Activated naive CD8-positive, alpha-beta T cell treated with anti-CD3 and anti-CD28 coated beads, Interleukin-2, amount 50 U/mL, for 24 hours (primary cell): ENCODE measurements around the gene ARMH3.

Source experiments
- ATAC-seq: fragments of 150-1000 bp; cut with Tn5 transposase; one replicate; pipeline ENCODE4 v1.10.0; 2021
- DNase-seq: peaks from one replicate; pipeline ENCODE4 v3.0.0; 2021
- H3K27ac Mint-ChIP-seq: one replicate; pipeline ENCODE4 v1.8.0; 2021; ENCODE audit warnings: mild to moderate bottlenecking, mixed read lengths
- H3K27me3 Mint-ChIP-seq: one replicate; pipeline ENCODE4 v1.8.0; 2021; ENCODE audit warnings: mixed read lengths
- H3K36me3 Mint-ChIP-seq: one replicate; pipeline ENCODE4 v1.8.0; 2021; ENCODE audit warnings: low read depth, mixed read lengths
- H3K4me1 Mint-ChIP-seq: one replicate; pipeline ENCODE4 v1.8.0; 2021; ENCODE audit warnings: mixed read lengths
- H3K4me3 Mint-ChIP-seq: one replicate; pipeline ENCODE4 v1.8.0; 2021; ENCODE audit warnings: mild to moderate bottlenecking, moderate library complexity, mixed read lengths
- H3K9me3 Mint-ChIP-seq: one replicate; pipeline ENCODE4 v1.8.0; 2021; ENCODE audit warnings: mixed read lengths

Gene ARMH3, protein sequence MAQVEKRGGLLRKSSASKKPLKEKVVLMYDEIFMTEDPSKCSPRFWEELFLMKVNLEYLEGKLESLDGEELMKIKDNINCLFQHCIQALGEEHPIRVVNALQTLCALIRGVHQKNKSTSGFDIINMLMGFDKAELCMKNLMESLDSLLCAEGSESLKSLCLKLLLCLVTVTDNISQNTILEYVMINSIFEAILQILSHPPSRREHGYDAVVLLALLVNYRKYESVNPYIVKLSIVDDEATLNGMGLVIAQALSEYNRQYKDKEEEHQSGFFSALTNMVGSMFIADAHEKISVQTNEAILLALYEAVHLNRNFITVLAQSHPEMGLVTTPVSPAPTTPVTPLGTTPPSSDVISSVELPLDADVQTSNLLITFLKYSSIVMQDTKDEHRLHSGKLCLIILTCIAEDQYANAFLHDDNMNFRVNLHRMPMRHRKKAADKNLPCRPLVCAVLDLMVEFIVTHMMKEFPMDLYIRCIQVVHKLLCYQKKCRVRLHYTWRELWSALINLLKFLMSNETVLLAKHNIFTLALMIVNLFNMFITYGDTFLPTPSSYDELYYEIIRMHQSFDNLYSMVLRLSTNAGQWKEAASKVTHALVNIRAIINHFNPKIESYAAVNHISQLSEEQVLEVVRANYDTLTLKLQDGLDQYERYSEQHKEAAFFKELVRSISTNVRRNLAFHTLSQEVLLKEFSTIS

DNA sequence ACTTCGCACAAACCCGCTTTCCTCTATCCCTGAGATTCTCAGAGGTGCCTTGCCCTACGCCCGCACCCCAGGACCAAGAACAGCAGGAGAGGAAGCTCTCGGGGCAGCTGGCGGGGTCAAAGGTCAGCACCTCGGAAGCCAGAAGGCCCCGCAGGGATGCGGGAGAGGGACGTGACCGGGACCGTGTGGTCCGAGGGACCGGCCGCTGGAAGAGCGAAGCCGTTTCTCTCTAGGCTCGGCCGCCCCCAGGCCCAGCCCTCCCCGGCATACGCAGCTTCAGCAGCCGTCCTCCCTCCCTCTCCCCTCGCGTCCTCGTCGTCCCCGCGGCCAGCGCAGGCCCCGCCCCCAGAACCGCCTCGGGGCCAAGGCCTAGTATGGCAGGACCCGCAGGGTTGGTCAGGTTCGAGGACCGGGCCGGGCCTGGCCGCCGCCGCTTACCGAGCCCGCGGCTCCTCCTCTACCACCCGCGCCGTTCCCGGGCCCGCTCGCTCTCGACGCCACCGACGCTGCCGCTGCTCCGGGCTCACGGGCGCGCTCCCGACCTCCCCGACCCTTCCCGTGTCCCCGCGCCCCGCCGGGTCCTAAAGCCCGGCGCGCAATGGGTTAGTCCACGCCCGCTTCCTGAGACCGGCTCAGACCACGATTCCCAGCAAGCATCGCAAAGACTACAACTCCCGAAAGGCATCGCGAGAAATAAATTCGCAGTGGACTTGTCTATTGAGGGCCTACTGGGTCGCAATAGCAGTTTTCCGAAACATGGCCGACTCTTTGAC lies at the start of gene ARMH3:
Gene ARMH3 (minus strand): TSS at position 527 of the 773 bp plus-strand sequence. CDS start 16,059 bp downstream, outside the sequence.
- H3K36me3 Mint-ChIP-seq, result peaks cover 2% of the 10 kb centered on the region
- peak; percentile 99 for ATAC-seq
- peak within 1 kb of the TSS; percentile 87 for H3K27ac Mint-ChIP-seq
- H3K27me3 Mint-ChIP-seq, result no peaks in the 10 kb centered on the region
- DNase-seq, result peak; percentile 89
- H3K4me3 Mint-ChIP-seq, result peak within 1 kb of the TSS; percentile 94
- H3K4me1 Mint-ChIP-seq, result peaks cover 48% of the 10 kb centered on the region
- H3K9me3 Mint-ChIP-seq, result no peaks in the 10 kb centered on the region

DNA sequence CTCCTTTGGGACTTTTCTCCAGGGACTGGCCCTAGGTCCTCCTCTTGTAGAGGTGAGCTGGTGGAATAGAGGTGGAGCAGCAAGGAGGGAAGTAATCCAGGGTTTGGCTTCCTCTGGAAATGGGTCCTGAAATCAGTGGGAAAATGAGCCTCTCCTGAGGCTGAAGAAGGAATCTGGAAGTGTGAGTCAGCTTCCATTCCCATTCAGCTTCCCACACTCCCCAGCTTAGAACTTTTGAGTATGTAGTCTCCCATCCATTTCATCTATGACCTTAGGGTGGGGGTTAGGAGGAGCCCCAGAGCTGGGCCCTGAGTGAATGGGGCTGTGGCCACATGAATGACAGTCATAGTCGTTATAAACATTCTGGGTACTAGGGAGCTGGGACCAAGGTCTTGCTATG lies 46.4 kb upstream of the ARMH3 start:
- H3K27ac Mint-ChIP-seq, result no peak overlapping the region
- H3K4me1 Mint-ChIP-seq, result peaks cover 12% of the 10 kb centered on the region
- no peaks in the 10 kb centered on the region for H3K9me3 Mint-ChIP-seq
- DNase-seq (no peak), ATAC-seq (no peak)
- peaks cover 14% of the 10 kb centered on the region for H3K36me3 Mint-ChIP-seq
- no peak overlapping the region for H3K4me3 Mint-ChIP-seq
- H3K27me3 Mint-ChIP-seq, result no peaks in the 10 kb centered on the region

DNA sequence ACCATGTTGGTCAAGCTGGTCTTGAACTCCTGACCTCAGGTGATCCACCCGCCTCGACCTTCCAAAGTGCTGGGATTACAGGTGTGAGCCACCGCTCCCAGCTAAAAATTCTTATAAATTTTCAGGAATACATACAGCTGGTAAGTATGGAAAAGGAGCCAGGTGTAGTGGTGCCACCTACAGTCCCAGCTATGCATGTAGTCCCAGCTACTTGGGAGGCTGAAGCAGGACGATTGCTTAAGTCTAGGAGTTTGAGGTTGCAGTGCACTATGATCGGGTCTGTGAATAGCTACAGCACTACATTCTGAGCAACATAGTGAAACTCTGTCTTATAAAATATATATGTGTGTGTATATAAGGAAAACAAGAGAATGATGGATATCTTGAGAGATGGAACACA lies 45.2 kb upstream of the ARMH3 start:
- no peak overlapping the region for H3K4me3 Mint-ChIP-seq

DNA sequence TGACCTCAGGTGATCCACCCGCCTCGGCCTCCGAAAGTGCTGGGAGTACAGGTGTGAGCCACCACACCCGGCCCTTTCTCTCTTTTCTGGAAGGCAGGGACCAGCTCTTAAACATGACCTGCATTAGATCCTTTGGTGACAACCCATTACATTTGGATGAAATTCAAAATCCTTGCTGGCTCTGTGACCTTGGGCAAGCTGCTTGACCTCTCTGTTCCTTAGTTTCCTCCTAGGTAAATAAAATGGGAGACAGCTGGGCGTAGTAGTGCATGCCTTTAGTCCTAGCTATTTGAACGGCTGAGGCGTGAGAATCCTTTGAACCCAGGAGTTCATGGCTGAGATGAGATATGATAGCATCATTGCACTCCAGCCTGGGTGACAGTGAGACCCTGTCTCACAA lies 40.5 kb upstream of the ARMH3 start:
- peaks cover 6% of the 10 kb centered on the region for H3K36me3 Mint-ChIP-seq
- no peak overlapping the region for H3K27ac Mint-ChIP-seq
- H3K4me3 Mint-ChIP-seq, result no peak overlapping the region
- H3K4me1 Mint-ChIP-seq, result no peaks in the 10 kb centered on the region
- no peak for ATAC-seq
- no peaks in the 10 kb centered on the region for H3K27me3 Mint-ChIP-seq
- DNase-seq, result no peak
- no peaks in the 10 kb centered on the region for H3K9me3 Mint-ChIP-seq

More for the DNA sequence above, 45.2 kb upstream of the ARMH3 start:
- peaks cover 11% of the 10 kb centered on the region for H3K4me1 Mint-ChIP-seq
- no peak for ATAC-seq
- no peak overlapping the region for H3K27ac Mint-ChIP-seq
- H3K27me3 Mint-ChIP-seq, result no peaks in the 10 kb centered on the region
- H3K36me3 Mint-ChIP-seq, result peaks cover 12% of the 10 kb centered on the region
- DNase-seq, result no peak
- H3K9me3 Mint-ChIP-seq, result no peaks in the 10 kb centered on the region

DNA sequence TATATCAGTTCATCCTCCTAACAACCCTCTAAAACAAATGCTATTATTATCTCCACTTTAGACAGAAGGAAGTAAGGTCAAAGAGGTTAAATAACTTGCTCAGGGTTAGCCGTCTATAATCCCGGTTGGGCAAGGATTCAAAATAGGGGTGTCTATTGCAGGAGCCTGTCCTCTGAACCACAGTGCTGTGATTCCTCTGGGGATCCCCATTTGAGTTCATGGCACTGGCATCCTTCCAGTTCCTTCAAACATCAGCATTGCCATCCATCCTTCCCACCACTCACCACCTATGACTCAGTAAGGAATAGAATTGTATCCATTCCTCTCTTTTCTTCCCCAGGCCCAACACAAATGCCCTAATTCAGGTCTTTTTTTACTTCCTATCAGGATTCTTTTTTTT lies 34.8 kb upstream of the ARMH3 start:
- H3K4me1 Mint-ChIP-seq, result no peaks in the 10 kb centered on the region
- DNase-seq, result no peak
- H3K27me3 Mint-ChIP-seq, result no peaks in the 10 kb centered on the region
- H3K4me3 Mint-ChIP-seq, result no peak overlapping the region
- H3K36me3 Mint-ChIP-seq, result no peaks in the 10 kb centered on the region
- H3K9me3 Mint-ChIP-seq, result no peaks in the 10 kb centered on the region
- no peak for ATAC-seq
- H3K27ac Mint-ChIP-seq, result no peak overlapping the region

GRCh38 chr10:102086196-102086595 lies 30.2 kb upstream of the ARMH3 start:
- ATAC-seq, result no peak
- Mint-ChIP-seq H3K36me3 (no peaks in the 10 kb centered on the region), H3K4me1 (no peaks in the 10 kb centered on the region), H3K4me3 (no peak overlapping the region), H3K27ac (no peak overlapping the region), H3K9me3 (no peaks in the 10 kb centered on the region), H3K27me3 (no peaks in the 10 kb centered on the region)
- DNase-seq, result no peak

DNA sequence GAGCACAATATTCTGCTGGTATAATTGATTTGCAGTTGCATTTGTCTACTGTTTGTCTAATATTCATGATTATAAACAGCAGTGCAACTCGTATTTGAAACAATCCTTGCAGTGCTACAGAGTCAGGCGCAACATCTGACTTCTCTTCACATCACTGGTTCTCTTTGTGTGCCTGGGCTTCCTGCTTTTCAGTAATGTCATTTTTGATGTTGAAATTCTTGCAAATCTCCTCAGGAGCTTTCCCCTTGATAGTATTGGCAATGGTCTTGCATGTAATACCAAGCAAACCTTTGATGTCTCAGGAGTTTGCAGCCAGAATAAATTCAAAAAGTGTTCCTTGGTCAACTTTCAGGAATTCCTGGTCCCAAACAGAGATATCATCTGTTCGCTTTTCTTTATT lies 29.4 kb upstream of the ARMH3 start:
- H3K27me3 Mint-ChIP-seq, result no peaks in the 10 kb centered on the region
- no peaks in the 10 kb centered on the region for H3K4me1 Mint-ChIP-seq
- ATAC-seq (no peak), DNase-seq (no peak)
- H3K27ac Mint-ChIP-seq, result no peak overlapping the region
- H3K9me3 Mint-ChIP-seq, result no peaks in the 10 kb centered on the region
- H3K36me3 Mint-ChIP-seq, result no peaks in the 10 kb centered on the region
- no peak overlapping the region for H3K4me3 Mint-ChIP-seq

DNA sequence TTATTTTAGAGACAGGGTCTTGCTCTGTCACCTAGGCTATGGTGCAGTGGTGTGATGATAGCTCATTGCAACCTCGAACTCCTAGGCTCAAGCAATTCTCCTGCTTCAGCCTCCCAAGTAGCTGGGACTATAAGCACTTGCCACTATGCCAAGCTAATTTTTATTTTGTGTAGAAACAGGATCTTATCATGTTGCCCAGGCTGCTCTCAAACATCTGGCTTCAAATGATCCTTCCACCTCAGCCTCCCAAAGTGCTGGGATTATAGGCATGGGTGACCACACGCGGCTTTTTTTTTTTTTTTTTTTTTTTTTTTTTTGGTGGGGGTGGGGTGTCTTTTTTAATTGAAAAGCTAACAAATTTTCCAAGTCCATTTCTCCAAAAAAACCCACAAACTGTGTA lies 27.6 kb upstream of the ARMH3 start:
- Mint-ChIP-seq H3K27me3 (no peaks in the 10 kb centered on the region), H3K4me1 (no peaks in the 10 kb centered on the region), H3K9me3 (no peaks in the 10 kb centered on the region), H3K4me3 (no peak overlapping the region), H3K27ac (no peak overlapping the region), H3K36me3 (no peaks in the 10 kb centered on the region)
- ATAC-seq, result no peak
- DNase-seq, result no peak

DNA sequence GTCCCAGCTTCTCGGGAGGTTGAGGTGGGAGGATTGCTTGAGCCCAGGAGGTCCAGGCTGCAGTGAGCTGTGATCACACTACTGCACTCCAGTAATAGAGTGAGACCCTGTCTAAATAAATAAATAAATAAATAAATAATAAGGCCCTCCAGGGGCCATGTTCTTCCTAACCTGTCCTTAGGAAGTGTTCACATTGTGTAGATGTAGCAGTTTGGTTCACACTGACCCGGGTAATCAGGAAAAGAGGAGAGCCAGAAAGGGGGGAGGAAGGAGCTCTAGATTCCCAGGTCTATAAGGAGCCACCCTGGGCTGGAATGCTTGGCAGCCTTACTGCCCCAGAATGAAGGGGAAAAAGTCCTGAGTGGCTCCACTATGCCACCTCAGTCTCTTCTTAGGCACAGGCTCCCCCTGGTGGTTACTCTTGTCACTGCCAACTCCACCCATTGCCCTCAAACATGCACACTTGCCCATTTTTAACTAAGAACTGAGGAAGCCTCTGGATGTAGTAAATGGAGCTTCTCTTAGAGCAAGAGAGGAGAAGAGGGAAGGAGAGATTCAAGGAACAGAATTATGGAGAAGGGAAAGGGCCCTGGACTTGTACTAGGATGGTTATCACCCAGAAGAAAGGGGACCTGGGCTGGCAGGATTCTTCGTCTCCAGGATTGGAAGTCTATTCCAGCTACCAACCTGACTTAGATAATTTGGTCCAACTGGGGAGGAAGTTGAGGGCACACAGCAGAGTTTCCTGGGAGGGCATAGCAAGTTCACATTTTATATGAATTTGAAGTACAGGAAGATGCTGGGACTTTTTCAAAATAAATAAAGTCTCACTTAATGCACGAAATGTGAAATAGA lies 16.9 kb upstream of the ARMH3 start:
- Mint-ChIP-seq H3K4me1 (no peaks in the 10 kb centered on the region), H3K4me3 (no peak overlapping the region), H3K9me3 (no peaks in the 10 kb centered on the region)

GRCh38 chr10:102069071-102069470 lies 13.1 kb upstream of the ARMH3 start:
- ATAC-seq (no peak), DNase-seq (no peak)
- Mint-ChIP-seq H3K27me3 (no peaks in the 10 kb centered on the region), H3K27ac (no peak overlapping the region), H3K36me3 (no peaks in the 10 kb centered on the region), H3K4me1 (peaks cover 22% of the 10 kb centered on the region), H3K9me3 (no peaks in the 10 kb centered on the region), H3K4me3 (no peak overlapping the region)

More for the DNA sequence above, 16.9 kb upstream of the ARMH3 start:
- Mint-ChIP-seq H3K36me3 (no peaks in the 10 kb centered on the region), H3K27ac (no peak overlapping the region), H3K27me3 (no peaks in the 10 kb centered on the region)
- DNase-seq, result peak; percentile 83
- peak; percentile 88 for ATAC-seq

DNA sequence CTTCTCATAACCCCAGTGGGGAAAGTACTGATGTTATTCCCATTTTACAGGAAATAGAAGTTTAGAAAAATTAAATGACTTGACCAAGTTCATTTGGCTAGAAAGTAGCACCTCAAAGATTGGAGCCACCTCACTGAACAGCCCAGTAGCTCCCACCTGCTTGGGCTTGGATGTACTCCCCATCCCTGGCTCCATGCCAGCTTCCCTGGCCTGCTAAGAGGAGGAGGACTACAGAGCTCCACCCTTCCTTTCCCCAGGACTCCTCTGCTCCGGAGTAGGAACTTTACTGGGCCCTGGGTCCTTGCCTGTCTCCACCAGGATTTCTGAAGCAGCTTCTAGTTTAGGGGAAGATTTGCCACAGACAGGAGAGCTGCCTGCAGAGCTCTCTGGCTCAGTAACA lies 12.2 kb upstream of the ARMH3 start:
- Mint-ChIP-seq H3K27ac (no peak overlapping the region), H3K4me1 (peaks cover 24% of the 10 kb centered on the region), H3K4me3 (no peak overlapping the region), H3K27me3 (no peaks in the 10 kb centered on the region), H3K9me3 (no peaks in the 10 kb centered on the region), H3K36me3 (no peaks in the 10 kb centered on the region)
- ATAC-seq (no peak), DNase-seq (no peak)

- Mint-ChIP-seq H3K4me3 (no peak overlapping the region), H3K36me3 (no peaks in the 10 kb centered on the region), H3K27me3 (no peaks in the 10 kb centered on the region), H3K27ac (no peak overlapping the region), H3K4me1 (peaks cover 24% of the 10 kb centered on the region), H3K9me3 (no peaks in the 10 kb centered on the region)
- DNase-seq (no peak), ATAC-seq (no peak)
These were observed 11.3 kb upstream of the ARMH3 start for GRCh38 chr10:102067091-102067916.

DNA sequence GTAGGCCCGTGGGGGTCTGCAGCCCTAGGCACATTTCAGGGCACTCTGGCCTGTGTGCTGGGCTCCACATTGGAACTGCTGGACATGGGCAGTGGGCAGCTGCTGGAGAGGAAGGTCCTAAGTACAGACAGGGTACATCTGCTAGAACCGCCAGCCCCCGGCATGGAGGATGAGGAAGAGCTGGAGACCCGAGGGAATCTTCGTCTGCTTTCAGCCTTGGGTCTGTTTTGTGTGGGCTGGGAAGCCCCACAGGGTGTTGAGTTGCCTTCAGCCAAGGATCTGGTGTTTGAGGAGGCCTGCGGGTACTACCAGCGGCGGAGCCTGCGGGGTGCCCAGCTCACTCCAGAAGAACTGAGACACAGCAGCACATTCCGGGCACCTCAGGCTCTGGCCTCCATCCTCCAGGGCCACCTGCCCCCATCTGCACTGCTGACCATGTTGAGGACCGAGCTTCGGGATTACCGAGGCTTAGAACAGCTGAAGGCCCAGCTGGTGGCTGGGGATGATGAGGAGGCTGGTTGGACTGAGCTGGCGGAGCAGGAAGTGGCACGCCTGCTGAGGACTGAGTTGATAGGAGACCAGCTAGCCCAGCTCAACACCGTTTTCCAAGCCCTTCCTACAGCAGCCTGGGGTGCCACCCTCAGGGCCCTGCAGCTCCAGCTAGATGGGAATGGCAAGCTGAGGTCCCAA lies 10.6 kb upstream of the ARMH3 start:
- no peak for ATAC-seq
- DNase-seq, result no peak
- peak overlapping the region; percentile 85 for H3K4me3 Mint-ChIP-seq
- no peaks in the 10 kb centered on the region for H3K27me3 Mint-ChIP-seq
- H3K36me3 Mint-ChIP-seq, result no peaks in the 10 kb centered on the region
- H3K9me3 Mint-ChIP-seq, result no peaks in the 10 kb centered on the region
- H3K4me1 Mint-ChIP-seq, result peaks cover 24% of the 10 kb centered on the region
- peak overlapping the region; percentile 85 for H3K27ac Mint-ChIP-seq
